ENCODE results near the gene TMEM234.

TMEM234 gene

GRCh38 chr1:32224285-32224684 is 2.1 kb upstream of the TMEM234 start:
- FAIRE-seq, result no peak
- no peak for TF ChIP-seq POLR2A (IDR thresholded peaks at IDR 0.05; ENCODE audit: low read depth, low read length)
- no peak for DNase-seq (ENCODE audit: insufficient read length, low spot score)

GRCh38 chr1:32223683-32224082 is 1.5 kb upstream of the TMEM234 start:
- FAIRE-seq (no peak), DNase-seq (ENCODE audit: insufficient read length, low spot score) (no peak)
- TF ChIP-seq POLR2A (IDR thresholded peaks at IDR 0.05; ENCODE audit: low read depth, low read length), result no peak

- DNase-seq (ENCODE audit: insufficient read length, low spot score) (no peak), FAIRE-seq (no peak)
- no peak for TF ChIP-seq POLR2A (IDR thresholded peaks at IDR 0.05; ENCODE audit: low read depth, low read length)
These were observed 573 bp downstream of the TMEM234 start for GRCh38 chr1:32221581-32221979.

DNA sequence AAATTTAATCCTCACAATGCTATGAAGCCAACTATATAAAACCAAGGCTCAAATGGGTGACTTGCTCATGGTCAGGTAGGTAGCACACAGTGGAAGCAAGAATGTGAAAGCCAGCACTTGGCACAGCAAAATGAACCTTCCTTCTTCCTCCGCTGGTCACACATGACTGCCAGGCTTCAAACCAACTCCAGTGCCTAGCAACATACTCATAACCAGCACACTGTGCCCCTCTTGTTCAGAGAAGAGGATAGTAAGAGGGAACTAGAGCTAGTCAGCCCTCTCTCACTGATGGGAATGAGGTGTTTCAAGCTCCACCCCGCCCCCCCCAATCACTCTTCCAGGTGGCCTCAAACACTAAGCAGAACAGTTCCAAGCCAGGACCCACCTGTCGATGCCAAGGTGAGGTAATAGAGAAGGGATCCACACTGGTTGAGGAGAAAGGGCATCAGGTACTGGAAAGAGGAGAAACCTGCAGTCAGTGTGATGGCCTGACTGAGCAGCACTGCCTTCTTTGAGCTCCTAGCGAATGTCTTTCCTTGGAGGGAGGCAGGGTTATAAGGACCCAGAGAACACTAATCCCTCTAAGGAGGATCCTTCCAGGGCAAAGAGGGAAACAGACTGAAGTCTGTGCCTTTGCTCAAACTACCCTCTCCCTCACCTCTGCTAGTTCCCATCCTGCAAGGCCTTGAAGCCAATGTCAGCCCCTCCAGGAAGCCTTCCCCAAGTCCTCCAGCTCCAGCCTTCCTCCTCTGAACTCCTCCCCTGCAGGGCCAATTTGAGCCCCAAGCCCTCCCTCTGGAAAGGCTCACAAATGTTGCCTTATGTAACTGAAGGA is 1.2 kb downstream of the TMEM234 start:
- no peak for TF ChIP-seq POLR2A (IDR thresholded peaks at IDR 0.05; ENCODE audit: low read depth, low read length)
- FAIRE-seq (no peak), DNase-seq (ENCODE audit: insufficient read length, low spot score) (no peak)

- no peak for DNase-seq (ENCODE audit: insufficient read length, low spot score)
- FAIRE-seq, result no peak
- no peak for TF ChIP-seq POLR2A (IDR thresholded peaks at IDR 0.05; ENCODE audit: low read depth, low read length)
These were observed 3.1 kb downstream of the TMEM234 start for GRCh38 chr1:32219022-32219421.

DNA sequence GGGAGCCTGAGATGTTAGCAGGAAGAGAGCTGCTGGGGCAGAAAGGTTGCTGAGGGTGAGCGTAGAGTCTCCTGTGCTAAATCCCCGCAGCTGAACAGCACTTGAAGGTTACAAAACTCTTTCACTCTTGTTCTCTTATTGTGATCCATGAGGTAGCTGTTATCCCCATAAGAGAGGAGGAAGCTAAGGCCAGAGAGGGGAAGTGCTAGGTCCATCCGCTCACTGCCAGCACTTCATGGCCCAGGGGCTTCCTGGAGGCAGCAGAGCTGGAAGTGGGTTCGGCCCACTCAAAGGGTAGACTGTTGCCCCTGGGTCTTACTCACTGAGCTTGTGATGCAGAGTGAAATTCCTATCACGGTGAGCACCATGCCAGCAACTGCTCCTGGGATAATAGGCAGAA is 5.6 kb downstream of the TMEM234 start:
- DNase-seq (ENCODE audit: insufficient read length, low spot score) (no peak), FAIRE-seq (no peak)
- TF ChIP-seq POLR2A (IDR thresholded peaks at IDR 0.05; ENCODE audit: low read depth, low read length), result no peak

GRCh38 chr1:32215629-32216480 is 6.3 kb downstream of the TMEM234 start:
- FAIRE-seq, result no peak
- no peak for TF ChIP-seq POLR2A (IDR thresholded peaks at IDR 0.05; ENCODE audit: low read depth, low read length)
- peak; percentile 58 for DNase-seq (ENCODE audit: insufficient read length, low spot score)

GRCh38 chr1:32208891-32209328 is 13.2 kb downstream of the TMEM234 start, which contains the start of gene DCDC2B:
Gene DCDC2B (plus strand): TSS chr1:32209089. CDS start chr1:32209094, 5 bp downstream.
- FAIRE-seq (no peak), DNase-seq (ENCODE audit: insufficient read length, low spot score) (peak; percentile 40)
- no peak for TF ChIP-seq POLR2A (IDR thresholded peaks at IDR 0.05; ENCODE audit: low read depth, low read length)

DNA sequence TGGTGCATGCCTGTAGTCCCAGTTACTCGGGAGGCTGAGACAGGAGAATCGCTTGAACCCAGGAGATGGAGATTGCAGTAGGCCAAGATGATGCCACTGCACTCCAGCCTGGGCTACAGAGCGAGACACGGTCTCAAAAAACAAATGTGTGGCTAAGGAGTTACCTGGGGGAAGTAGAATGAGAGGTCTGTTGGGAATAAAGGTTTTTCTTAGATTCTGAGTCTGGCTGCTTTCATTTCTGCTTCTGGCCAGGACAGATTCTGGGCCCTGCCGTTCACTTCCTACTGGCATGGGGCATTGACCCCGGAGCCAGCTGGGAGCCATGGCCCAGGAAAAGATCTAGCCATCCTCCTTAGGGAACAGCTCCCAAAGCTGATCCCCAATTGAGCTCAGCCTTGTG is 13.7 kb downstream of the TMEM234 start:
- TF ChIP-seq POLR2A (IDR thresholded peaks at IDR 0.05; ENCODE audit: low read depth, low read length), result 0 out of 2 replicates have a peak, but pooled peaks have one; percentile 11
- FAIRE-seq, result no peak
- DNase-seq (ENCODE audit: insufficient read length, low spot score), result no peak

GRCh38 chr1:32205401-32206370 is 16.5 kb downstream of the TMEM234 start, which contains the start of gene IQCC:
Gene IQCC (plus strand): TSS chr1:32205671. CDS start chr1:32205682, 11 bp downstream.
- TF ChIP-seq POLR2A (IDR thresholded peaks at IDR 0.05; ENCODE audit: low read depth, low read length), result peak; percentile 83
- DNase-seq (ENCODE audit: insufficient read length, low spot score) (peak; percentile 79), FAIRE-seq (no peak)

DNA sequence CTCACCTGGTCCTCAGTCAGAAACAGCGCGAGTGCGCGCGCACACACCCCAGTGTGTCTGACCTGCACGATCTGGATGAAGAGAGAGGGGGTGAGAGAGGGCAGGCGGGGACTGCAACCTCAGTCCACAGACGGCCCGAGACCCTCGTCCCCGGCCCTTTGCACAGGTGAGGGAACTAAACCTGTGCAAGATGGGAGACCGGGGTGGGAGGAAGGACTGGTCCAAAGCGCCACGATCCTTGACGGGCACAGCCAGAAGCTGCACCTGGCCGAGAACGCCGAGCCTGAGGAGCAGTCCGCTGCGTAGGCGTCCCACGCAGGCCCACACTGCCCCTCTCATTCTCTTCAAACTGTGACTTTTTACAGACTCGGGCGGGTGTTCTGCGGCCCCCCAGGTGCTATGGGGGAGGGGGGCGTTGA is 17.2 kb downstream of the TMEM234 start:
- FAIRE-seq, result no peak
- TF ChIP-seq POLR2A (IDR thresholded peaks at IDR 0.05; ENCODE audit: low read depth, low read length), result no peak
- DNase-seq (ENCODE audit: insufficient read length, low spot score), result no peak

GRCh38 chr1:32201011-32201855 is 20.9 kb downstream of the TMEM234 start:
- DNase-seq (ENCODE audit: insufficient read length, low spot score) (no peak), FAIRE-seq (no peak)
- TF ChIP-seq POLR2A (IDR thresholded peaks at IDR 0.05; ENCODE audit: low read depth, low read length), result no peak
